AG09319 (cell line): Measurements from ENCODE around the gene PTPRT.

Experiments
- DNase-seq: peaks from one replicate; pipeline ENCODE4 v3.0.0-alpha.2; 2010; ENCODE audit warnings: low read depth; ENCODE audit errors: extremely low read depth
- CTCF ChIP-seq: IDR thresholded peaks from 2 replicates; pipeline ENCODE4 v1.5.1; 2011; ENCODE audit warnings: low read depth, mild to moderate bottlenecking, inconsistent platforms, low read length, moderate library complexity

Gene PTPRT

GRCh38 chr20:42945234-42945994 lies 244.3 kb downstream of the PTPRT start:
- no peak for TF ChIP-seq CTCF
- no peak for DNase-seq

GRCh38 chr20:42941629-42942028 lies 248.1 kb downstream of the PTPRT start:
- TF ChIP-seq CTCF = no peak
- DNase-seq = no peak

- no peak for TF ChIP-seq CTCF
- no peak for DNase-seq
Observed at GRCh38 chr20:42938441-42939205, 251.1 kb downstream of the PTPRT start.

GRCh38 chr20:42936482-42936881 lies 253.2 kb downstream of the PTPRT start:
- no peak for DNase-seq
- no peak for TF ChIP-seq CTCF

- no peak for TF ChIP-seq CTCF
- DNase-seq = no peak
Observed at GRCh38 chr20:42924215-42924614, 265.5 kb downstream of the PTPRT start.

GRCh38 chr20:42923348-42923918 lies 266.3 kb downstream of the PTPRT start:
- no peak for DNase-seq
- no peak for TF ChIP-seq CTCF

- TF ChIP-seq CTCF = no peak
Observed at GRCh38 chr20:42920776-42921175, 268.9 kb downstream of the PTPRT start.

More at GRCh38 chr20:42920776-42921175, 268.9 kb downstream of the PTPRT start:
- no peak for DNase-seq
